Endothelial cell of umbilical vein (primary cell): ENCODE data around the gene BRPF1.

Experiments used
- CTCF ChIP-seq, 2 donors: IDR thresholded peaks; 1 replicate in 1 of 2; 2 replicates in 1 of 2; pipeline ENCODE4 v1.5.1; 2011; ENCODE audit warnings: low read length in 2 of 2, mild to moderate bottlenecking in 2 of 2, moderate library complexity in 2 of 2, control low read depth in 1 of 2, inconsistent platforms in 1 of 2, low read depth in 1 of 2; ENCODE audit not compliant: insufficient read depth in 1 of 2; ENCODE audit errors: extremely low read depth in 1 of 2
- GATA2 ChIP-seq: IDR thresholded peaks from 2 replicates; pipeline ENCODE4 v1.7.0; 2011; ENCODE audit warnings: low read depth, mild to moderate bottlenecking, moderate library complexity, mixed read lengths, low read length; ENCODE audit not compliant: insufficient read length, insufficient read depth
- JUN ChIP-seq: IDR thresholded peaks from 2 replicates; pipeline ENCODE4 v1.6.1; 2011; ENCODE audit warnings: borderline replicate concordance, low read depth; ENCODE audit not compliant: insufficient read length, insufficient read depth
- POLR2AphosphoS5 ChIP-seq: IDR thresholded peaks from 2 replicates; pipeline ENCODE4 v1.6.1; 2012; ENCODE audit warnings: low read depth, mild to moderate bottlenecking, control low read depth, low read length, moderate library complexity; ENCODE audit not compliant: insufficient read depth

GRCh38 chr3:9780910-9781309 lies 49.4 kb downstream of the BRPF1 start:
- TF ChIP-seq CTCF (IDR thresholded peaks at IDR 0.05; ENCODE audit: extremely low read depth in 1 of 2, insufficient read depth in 1 of 2, low read depth in 1 of 2, low read length in 2 of 2), result no peak
- no peak for TF ChIP-seq JUN
- no peak for TF ChIP-seq GATA2
- TF ChIP-seq POLR2AphosphoS5, result no peak
